NCI-H2171 treated with DMSO at 0.1 percent for 48 hours (cell line): ENCODE measurements around the gene GBX1.

Experiments
- DNase-seq: peaks from one replicate; lab custom pipeline; 2025; lab: John Stamatoyannopoulos, UW

GBX1 gene

GRCh38 chr7:151114151-151115090 lies 53.1 kb downstream of the GBX1 start:
- DNase-seq, result no peak

- no peak for DNase-seq
These were observed 53.9 kb downstream of the GBX1 start for GRCh38 chr7:151113344-151114150.

GRCh38 chr7:151110941-151111645 lies 56.4 kb downstream of the GBX1 start:
- peak; percentile 34 for DNase-seq

GRCh38 chr7:151110236-151110940 lies 57.1 kb downstream of the GBX1 start:
- no peak for DNase-seq

- no peak for DNase-seq
These were observed 58.1 kb downstream of the GBX1 start for GRCh38 chr7:151109094-151110048.

GRCh38 chr7:151107882-151108281 lies 59.6 kb downstream of the GBX1 start:
- DNase-seq, result no peak

- no peak for DNase-seq
These were observed 62.9 kb downstream of the GBX1 start for GRCh38 chr7:151104411-151105235.

GRCh38 chr7:151103973-151104372 lies 63.5 kb downstream of the GBX1 start:
- DNase-seq, result no peak

GRCh38 chr7:151102991-151103390 lies 64.5 kb downstream of the GBX1 start:
- no peak for DNase-seq

- no peak for DNase-seq
These were observed 65.7 kb downstream of the GBX1 start for GRCh38 chr7:151101621-151102396.

- no peak for DNase-seq
These were observed 66.6 kb downstream of the GBX1 start for GRCh38 chr7:151100921-151101320.

- DNase-seq, result no peak
These were observed 67.8 kb downstream of the GBX1 start for GRCh38 chr7:151099486-151100211.
